Erythroblast (primary cell): Measurements from ENCODE around the gene PLCH2.

Experiments used
- GATA1 ChIP-seq: IDR thresholded peaks from 2 replicates; pipeline ENCODE4 v1.6.1; 2011; ENCODE audit warnings: low read depth, mild to moderate bottlenecking, control low read depth, low read length, moderate library complexity
- POLR2A ChIP-seq: IDR thresholded peaks from 2 replicates; pipeline ENCODE4 v1.6.1; 2011; ENCODE audit warnings: mild to moderate bottlenecking, low read length

DNA sequence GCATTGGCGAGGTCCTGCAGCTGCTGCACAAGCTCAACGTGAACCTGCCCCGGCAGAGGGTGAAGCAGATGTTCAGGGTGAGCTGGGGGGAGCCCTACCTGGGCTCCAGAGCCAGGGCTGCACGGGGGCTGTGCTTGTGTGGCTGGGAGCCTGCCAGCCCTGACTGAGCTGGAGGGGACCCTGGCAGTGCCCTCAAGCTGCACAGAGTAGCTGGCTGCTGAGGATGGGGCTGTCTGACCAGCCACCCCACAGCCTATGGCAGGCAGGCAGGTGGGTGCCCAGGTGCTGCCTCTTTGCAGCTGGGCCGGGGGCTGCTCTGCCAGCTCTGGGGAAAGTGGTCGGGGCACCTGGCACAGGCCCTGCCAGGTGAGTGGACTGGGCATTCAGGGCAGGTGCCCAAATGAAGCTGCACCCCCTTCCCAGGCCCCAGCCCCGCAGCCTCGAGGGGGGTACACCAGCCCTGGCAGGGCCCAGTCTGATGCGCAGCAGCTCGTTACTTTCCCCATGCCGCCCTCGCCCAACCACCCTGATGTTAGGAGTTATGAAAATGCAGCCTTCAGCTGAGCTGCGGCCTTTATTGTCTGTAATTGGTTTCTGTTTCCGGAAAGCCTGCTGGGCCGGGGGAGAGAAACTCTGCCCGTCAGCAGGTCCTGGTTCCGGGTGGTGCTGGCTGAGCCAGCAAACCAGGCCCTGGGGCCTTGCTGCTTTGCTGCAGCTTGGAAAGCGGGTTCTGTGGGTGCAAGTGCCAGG is 4.3 kb downstream of the PLCH2 start:
- no peak for TF ChIP-seq POLR2A
- no peak for TF ChIP-seq GATA1
